ENCODE data around the gene NCF4.

NCF4 gene

GRCh38 chr22:36863281-36863680 is 2.5 kb downstream of the NCF4 start:
- no peak for DNase-seq (ENCODE audit: low read depth, low spot score)
- H3K27ac ChIP-seq = no peak overlapping the region

GRCh38 chr22:36863979-36864378 is 3.2 kb downstream of the NCF4 start:
- H3K27ac ChIP-seq = no peak overlapping the region
- DNase-seq (ENCODE audit: low read depth, low spot score) = no peak

GRCh38 chr22:36864454-36865215 is 3.8 kb downstream of the NCF4 start:
- DNase-seq (ENCODE audit: low read depth, low spot score) = no peak
- H3K27ac ChIP-seq = no peak overlapping the region

- DNase-seq (ENCODE audit: low read depth, low spot score) = no peak
- H3K27ac ChIP-seq = no peak overlapping the region
These were observed 4.5 kb downstream of the NCF4 start for GRCh38 chr22:36865346-36865745.

- no peak overlapping the region for H3K27ac ChIP-seq
- no peak for DNase-seq (ENCODE audit: low read depth, low spot score)
These were observed 6.9 kb downstream of the NCF4 start for GRCh38 chr22:36867695-36868094.

- DNase-seq (ENCODE audit: low read depth, low spot score) = no peak
- no peak overlapping the region for H3K27ac ChIP-seq
These were observed 7.9 kb downstream of the NCF4 start for GRCh38 chr22:36868546-36869181.

GRCh38 chr22:36870250-36870649 is 9.4 kb downstream of the NCF4 start:
- DNase-seq (ENCODE audit: low read depth, low spot score) = no peak
- no peak overlapping the region for H3K27ac ChIP-seq

GRCh38 chr22:36871669-36872081 is 10.9 kb downstream of the NCF4 start:
- H3K27ac ChIP-seq = no peak overlapping the region
- DNase-seq (ENCODE audit: low read depth, low spot score) = no peak

- DNase-seq (ENCODE audit: low read depth, low spot score) = no peak
- no peak overlapping the region for H3K27ac ChIP-seq
These were observed 11.3 kb downstream of the NCF4 start for GRCh38 chr22:36872084-36872483.

- DNase-seq (ENCODE audit: low read depth, low spot score) = no peak
- H3K27ac ChIP-seq = peak overlapping the region; percentile 71
These were observed 12.2 kb downstream of the NCF4 start for GRCh38 chr22:36872866-36873498.

- peak; percentile 59 for DNase-seq (ENCODE audit: low read depth, low spot score)
- peak overlapping the region; percentile 71 for H3K27ac ChIP-seq
These were observed 13.0 kb downstream of the NCF4 start for GRCh38 chr22:36873614-36874308.

- no peak for DNase-seq (ENCODE audit: low read depth, low spot score)
- H3K27ac ChIP-seq = peak overlapping the region; percentile 71
These were observed 13.5 kb downstream of the NCF4 start for GRCh38 chr22:36874309-36874696.

GRCh38 chr22:36874736-36875135 is 13.9 kb downstream of the NCF4 start:
- no peak for DNase-seq (ENCODE audit: low read depth, low spot score)
- peak overlapping the region; percentile 71 for H3K27ac ChIP-seq

- no peak for DNase-seq (ENCODE audit: low read depth, low spot score)
- H3K27ac ChIP-seq = no peak overlapping the region
These were observed 14.9 kb downstream of the NCF4 start for GRCh38 chr22:36875741-36876140.

GRCh38 chr22:36879775-36880174 is 19.0 kb downstream of the NCF4 start:
- DNase-seq (ENCODE audit: low read depth, low spot score) = no peak
- no peak overlapping the region for H3K27ac ChIP-seq

- DNase-seq (ENCODE audit: low read depth, low spot score) = no peak
These were observed 20.9 kb downstream of the NCF4 start for GRCh38 chr22:36881504-36882245.

GRCh38 chr22:36884349-36885158 is 23.7 kb downstream of the NCF4 start:
- no peak for DNase-seq (ENCODE audit: low read depth, low spot score)

More at GRCh38 chr22:36881504-36882245, 20.9 kb downstream of the NCF4 start:
- no peak overlapping the region for H3K27ac ChIP-seq

GRCh38 chr22:36885474-36885873 is 24.7 kb downstream of the NCF4 start:
- no peak for DNase-seq (ENCODE audit: low read depth, low spot score)
- H3K27ac ChIP-seq = no peak overlapping the region

More at GRCh38 chr22:36884349-36885158, 23.7 kb downstream of the NCF4 start:
- no peak overlapping the region for H3K27ac ChIP-seq

- no peak overlapping the region for H3K27ac ChIP-seq
- DNase-seq (ENCODE audit: low read depth, low spot score) = no peak
These were observed 25.2 kb downstream of the NCF4 start for GRCh38 chr22:36886016-36886415.
